AML-193 (cell line): ENCODE measurements around the gene F10.

Experiments used
- DNase-seq, 2 experiments: peaks; one replicate each; lab custom pipeline; 2025; lab: John Stamatoyannopoulos, UW

The F10 gene

DNA sequence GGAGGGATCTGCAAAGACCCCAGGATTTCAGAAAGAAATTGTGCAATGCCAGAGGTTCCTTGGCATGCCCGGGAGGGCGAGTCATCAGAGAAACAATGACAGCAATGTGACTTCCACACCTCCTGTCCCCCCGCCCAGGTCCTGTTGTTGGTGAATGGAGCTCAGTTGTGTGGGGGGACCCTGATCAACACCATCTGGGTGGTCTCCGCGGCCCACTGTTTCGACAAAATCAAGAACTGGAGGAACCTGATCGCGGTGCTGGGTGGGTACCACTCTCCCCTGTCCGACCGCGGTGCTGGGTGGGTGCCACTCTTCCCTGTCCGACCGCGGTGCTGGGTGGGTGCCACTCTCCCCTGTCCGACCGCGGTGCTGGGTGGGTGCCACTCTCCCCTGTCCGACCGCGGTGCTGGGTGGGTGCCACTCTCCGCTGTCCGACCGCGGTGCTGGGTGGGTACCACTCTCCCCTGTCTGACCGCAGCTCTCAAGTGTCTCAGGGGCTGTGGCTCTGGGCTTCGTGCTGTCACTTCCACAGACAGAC lies 5.2 kb upstream of the F10 start:
- DNase-seq, result no peak

DNA sequence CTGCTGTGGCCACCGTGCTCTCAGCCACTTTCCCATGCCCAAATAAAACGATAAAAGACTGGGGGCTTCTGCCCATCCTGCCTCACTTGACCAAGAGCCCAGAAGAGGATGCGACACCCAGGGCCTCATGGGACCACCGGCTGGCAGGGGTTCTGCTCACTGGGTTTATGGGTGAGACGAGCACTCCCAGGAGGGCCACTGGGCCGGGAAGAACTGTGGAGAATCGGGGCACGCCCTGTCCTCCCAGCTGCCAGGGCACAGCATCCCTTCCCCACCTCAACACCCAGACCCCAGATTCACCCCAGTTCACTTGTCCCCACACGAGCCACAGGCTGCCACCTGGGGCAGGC lies 4.7 kb upstream of the F10 start:
- no peak for DNase-seq

DNA sequence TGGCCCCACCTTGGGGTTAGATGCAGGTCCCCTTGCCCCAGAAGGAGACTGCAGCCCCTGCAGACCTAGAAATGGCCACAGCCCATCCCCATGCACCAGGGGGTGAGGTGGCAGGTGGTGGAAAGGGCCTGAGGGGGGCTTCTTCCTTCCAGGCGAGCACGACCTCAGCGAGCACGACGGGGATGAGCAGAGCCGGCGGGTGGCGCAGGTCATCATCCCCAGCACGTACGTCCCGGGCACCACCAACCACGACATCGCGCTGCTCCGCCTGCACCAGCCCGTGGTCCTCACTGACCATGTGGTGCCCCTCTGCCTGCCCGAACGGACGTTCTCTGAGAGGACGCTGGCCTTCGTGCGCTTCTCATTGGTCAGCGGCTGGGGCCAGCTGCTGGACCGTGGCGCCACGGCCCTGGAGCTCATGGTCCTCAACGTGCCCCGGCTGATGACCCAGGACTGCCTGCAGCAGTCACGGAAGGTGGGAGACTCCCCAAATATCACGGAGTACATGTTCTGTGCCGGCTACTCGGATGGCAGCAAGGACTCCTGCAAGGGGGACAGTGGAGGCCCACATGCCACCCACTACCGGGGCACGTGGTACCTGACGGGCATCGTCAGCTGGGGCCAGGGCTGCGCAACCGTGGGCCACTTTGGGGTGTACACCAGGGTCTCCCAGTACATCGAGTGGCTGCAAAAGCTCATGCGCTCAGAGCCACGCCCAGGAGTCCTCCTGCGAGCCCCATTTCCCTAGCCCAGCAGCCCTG lies 4.2 kb upstream of the F10 start:
- no peak for DNase-seq

DNA sequence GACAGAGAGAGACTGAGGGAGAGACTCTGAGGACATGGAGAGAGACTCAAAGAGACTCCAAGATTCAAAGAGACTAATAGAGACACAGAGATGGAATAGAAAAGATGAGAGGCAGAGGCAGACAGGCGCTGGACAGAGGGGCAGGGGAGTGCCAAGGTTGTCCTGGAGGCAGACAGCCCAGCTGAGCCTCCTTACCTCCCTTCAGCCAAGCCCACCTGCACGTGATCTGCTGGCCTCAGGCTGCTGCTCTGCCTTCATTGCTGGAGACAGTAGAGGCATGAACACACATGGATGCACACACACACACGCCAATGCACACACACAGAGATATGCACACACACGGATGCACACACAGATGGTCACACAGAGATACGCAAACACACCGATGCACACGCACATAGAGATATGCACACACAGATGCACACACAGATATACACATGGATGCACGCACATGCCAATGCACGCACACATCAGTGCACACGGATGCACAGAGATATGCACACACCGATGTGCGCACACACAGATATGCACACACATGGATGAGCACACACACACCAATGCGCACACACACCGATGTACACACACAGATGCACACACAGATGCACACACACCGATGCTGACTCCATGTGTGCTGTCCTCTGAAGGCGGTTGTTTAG lies 3.3 kb upstream of the F10 start:
- DNase-seq, result no peak

DNA sequence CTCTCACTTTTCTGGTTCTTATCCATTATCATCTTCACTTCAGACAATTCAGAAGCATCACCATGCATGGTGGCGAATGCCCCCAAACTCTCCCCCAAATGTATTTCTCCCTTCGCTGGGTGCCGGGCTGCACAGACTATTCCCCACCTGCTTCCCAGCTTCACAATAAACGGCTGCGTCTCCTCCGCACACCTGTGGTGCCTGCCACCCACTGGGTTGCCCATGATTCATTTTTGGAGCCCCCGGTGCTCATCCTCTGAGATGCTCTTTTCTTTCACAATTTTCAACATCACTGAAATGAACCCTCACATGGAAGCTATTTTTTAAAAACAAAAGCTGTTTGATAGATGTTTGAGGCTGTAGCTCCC lies 2.8 kb upstream of the F10 start:
- no peak for DNase-seq

DNA sequence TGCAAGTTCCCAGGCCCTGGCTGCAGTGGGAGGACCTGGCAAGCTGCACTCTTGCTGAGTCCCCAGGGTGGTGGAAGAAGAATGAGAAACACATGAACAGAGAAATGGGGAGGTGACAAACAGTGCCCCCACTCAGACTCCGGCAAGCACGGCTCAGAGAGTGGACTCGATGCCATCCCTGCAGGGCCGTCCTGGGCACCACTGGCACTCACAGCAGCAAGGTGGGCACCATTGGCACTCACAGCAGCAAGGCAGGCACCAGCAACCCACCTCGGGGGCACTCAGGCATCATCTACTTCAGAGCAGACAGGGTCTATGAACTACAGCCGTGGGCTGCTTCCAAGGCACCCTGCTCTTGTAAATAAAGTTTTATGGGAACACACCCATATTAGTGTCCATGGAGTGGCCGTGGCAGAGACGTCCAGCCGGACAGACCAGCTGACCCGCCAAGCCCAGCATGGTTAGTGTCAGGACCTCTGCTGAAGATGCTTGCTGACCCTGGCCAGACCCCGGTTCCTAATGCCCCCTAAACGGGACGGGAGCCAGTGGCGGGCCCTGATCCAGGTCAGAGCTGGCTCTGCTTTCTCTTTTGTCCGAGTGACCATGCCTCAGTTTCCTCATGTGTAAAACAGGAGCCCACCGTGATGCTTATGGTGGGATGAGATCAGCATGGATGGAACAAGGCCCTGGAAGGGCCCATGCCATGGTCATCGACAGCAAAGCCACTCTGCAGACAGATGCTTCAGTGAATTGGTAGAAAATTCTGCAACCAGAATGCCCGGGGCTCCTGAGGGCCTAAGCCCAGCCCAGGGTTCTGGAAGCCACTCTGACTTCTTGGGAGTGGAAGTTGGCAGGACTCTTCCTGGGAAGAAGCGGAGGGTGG lies 2.1 kb upstream of the F10 start:
- no peak for DNase-seq

DNA sequence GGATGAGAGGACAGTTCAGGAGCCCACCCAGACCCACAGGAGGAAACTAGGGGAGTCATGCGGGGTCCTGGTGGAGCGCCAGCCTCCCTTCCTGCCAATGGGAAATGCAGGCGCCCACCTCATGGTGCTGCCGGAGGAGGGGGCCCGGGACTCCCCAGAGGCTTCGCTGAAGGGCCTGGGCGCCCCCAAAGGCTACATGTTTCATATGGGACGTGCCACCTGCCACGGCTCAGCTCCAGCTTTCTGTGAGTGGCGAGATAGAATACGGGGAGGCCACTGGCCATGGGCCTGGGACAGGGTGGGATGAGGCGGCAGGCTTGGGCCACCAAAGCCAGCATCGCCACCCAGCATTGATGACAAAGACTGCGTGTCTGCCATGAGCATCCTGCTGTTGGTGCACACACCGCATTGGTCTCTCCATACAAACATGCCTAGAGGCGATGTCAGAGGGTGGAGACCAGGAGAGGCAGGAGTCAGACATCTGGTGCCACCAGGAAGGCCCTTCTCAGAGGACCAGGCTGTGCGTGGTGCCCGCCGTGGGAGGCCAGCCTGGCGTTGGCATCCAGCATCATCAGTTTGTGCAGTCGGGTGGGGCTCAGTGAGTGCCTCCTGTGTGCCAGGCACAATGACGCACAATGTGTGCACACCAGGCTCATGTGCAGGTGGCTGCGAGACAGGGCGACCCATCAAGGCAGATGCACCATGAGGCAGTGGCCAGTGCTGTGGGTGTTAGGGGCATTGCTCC lies 1.2 kb upstream of the F10 start:
- no peak for DNase-seq

DNA sequence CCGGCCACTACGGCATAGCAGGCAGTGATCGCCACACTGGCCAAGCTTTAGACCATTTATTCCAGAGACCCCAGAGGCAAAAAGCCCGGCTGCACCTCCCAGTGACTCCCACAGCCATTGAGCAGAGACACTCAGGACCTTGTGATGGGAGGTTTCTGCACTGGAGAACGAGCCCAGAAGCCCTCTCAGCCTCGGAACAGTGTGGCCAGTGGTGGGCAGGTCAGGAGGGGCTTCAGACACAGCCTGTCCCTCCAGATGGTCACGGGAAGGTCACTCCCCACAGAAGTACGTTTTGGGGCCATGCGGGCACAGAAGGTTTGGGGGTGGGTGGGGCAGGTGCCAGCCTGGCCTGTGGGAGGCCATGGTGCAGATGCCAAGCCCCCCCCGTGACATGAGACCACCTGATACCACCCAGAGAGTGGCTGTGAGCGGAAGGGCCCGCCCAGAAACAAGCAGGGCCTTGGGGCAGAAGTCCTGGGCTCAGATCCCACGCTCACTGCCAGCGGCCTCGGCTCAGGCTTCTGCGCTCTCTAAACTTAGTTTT lies 599 bp upstream of the F10 start:
- DNase-seq, result no peak

DNA sequence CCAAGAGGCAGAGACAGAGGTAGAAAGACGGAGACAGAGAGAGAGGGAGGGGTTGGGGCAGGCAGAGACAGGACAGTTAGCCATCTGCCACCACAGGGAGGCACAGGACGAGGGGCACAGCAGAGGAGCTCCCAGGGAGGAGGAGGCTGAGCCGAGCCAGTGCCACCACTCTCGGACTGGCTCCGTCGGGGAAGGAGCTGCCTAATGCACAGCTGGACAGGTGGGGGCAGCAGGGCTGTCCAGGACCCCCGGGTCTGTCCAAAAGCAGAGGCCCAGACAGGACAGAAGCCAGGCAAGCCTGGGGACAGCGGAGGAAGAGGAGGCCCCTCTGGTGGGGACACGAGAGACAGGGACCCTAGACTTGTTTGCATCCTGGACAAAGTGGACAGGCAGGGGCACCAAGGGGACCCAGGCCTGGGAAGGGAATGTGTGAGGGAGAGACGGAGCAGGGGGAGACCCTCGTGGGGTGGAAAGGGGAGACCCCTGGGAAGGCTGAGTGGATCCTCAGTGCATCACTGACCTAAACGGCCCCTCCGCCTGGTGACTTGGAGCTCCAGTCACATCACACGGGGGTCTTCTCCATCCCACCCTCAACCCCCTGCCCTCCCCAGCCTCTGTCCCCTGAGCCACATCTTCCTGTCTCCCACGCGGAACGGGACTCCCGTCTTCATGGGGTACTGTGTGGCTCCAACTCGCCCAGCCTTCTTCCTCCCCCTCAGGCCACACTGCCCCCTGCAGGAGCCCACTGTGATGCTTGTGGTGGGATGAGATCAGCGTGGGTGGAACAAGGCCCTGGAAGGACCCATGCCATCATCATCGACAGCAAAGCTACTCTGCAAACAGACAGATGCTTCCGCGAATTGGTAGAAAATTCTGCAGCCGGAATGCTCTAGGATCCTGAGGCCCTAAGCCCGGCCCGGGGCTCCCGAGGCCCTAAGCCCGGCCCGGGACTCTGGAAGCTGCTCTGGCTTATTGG lies 915 bp downstream of the F10 start:
- no peak for DNase-seq

DNA sequence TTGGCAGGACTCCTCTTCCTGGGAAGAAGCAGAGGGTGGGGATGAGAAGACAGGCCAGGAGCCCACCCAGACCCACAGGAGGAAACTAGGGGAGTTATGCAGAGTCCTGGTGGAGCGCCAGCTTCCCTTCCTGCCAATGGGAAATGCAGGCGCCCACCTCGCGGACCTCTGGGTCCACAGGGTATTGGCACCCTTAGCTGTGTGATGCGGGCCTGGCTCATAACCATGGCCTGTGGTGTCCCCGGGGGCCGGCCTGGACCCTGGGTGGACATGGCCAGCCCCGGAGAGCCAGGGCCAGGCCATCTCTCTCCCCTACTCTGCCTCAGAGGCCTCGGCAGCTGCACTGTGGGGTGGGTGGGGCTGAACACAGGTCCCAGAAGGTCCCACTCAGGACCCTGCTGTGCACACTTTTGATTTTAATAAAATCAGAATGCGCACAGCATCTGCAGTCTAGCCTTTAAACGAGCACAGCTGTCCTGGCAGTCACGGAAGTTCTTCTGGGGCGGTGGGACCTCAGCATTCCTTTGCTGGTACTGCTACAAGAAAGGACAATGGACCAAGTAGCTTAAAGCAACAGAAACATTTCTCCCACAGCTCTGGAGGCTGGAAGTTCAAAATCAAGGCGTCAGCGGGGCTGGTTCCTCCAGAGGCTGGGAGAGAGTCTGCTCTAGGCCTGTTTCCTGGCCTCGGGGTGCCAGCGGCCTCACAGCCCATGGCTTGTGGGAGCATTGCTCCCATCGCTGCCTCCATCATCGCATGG lies 1.8 kb downstream of the F10 start:
- no peak for DNase-seq

DNA sequence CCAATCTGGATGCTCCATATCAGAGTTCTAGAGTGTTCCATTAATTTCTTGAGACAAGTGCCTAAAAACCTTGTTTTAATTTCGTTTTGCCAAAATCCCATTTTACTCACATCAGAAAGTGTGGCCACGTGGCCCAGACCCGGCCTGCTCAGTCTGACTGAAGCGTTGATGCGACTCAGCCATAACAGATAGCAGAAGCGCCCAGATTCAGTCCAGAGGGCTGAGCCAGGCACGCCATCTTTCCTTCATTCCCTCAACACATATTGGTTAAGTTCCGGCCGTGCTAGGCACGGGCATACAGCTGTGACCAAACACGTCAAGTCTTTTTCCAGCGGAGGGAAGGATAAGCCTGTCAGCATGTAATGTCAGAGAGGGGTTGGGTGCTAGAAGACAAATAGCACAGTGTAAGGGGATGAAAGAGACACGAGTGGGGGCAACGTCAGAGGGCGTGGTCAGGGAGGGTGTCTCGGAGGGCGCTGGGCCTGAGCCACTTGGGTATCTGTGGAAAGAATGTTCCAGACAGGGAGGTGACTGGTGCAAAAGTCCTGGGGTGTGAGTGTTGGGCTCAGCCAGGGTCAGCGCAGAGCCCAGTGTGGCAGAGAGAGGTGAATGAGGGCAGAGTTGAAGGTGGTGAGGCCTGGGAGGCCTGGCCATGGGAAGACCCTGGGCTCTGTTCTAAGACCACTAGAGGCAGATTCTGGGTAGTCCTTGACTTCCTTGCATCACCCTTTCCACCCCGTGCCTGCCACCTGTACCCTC lies 3.1 kb downstream of the F10 start:
- no peak for DNase-seq

DNA sequence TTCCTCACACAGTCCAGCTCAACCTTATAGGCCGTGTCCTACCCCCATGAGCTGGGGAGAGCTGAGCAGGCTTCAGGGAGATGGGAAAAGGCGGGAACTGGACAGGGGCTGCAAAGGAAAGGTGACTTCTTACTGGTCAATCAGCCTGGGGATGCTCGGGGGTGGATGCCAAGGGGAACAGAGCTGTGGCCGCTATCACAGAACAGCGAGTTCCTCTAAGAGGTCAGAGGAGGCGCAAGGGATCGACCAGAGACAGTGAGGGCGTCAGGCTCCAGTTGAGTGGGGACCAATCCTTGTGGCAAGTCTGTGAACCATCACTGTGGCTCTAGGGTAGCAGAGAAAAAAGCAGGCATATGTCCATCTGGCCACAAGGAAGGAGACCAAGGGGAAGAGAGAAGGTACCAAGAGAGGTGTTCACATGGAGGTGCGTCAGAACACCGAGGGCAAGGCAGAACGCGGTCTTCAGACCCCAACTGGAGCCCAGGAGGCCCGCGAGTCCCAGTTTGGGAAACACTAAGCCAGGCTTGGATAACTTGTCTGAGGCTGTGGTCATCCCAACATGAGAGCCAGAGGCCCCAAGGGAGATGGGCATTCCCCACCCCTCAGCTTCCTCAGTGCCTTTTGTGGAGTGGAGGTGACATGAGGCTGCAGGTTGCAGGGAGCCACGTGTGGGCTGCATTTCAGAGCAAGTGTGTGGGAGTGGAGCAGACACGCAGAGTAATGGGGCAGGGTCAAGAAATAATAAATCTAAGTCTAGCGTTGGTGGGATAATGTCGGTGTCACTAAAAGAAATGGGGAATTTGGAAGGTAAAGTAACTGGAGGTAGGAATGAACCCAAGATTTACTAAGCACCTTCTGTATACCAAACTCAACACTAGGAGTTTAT lies 3.9 kb downstream of the F10 start:
- DNase-seq, result no peak

DNA sequence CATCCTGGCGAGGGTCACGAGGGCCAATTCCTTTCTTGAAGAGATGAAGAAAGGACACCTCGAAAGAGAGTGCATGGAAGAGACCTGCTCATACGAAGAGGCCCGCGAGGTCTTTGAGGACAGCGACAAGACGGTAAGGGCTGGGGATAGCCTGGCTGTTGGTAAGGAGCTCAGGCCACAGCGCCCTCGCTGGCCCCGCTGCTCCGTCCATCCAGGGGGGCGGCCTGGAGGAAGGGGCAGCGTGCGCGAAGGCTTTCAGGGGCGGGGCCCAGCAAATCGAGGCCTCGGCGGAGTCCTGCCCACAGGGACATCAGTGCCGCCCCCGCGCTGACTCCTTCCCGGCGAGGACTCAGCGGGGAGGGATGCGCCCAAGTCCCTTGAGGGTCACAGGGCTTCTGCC lies 6.9 kb downstream of the F10 start:
- no peak for DNase-seq

DNA sequence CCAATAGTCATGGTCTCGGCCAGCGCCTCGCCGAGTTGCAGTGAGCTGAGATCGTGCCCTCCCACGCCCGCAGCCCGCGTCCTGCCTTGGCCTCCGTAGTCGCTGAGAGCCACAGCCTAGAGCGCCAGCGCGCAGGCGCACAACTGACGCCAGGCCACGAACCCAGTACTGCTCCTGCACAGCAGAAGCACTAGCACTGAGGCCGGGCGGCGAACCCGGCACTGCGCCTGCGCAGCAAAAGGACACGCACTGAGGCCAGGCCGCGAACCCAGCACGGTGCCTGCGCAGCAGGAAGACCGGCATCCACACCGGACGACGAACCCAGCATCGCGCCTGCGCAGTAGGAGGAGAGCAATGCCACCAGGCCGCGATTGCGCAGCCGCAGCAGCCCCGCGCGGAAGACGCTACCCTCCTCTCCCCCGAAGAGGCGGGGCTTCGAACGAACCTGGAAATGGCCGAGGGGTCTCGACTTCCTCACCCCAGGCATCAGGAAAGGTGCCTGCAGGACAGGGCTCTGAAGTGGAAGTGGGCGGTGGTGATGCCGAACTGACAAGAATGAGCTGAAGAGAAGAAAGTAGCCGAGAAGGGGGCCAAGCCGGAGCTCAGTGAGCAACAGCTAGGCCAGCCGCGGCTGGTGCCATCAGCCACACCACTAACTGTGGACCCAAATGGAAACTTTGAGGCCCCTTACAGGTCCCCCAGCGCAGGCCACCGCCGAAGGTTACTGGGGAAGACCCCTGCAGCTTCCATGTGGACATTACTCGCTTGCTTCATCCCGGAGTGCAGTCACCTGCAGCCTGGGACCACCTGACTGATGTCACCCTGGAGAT lies 7.5 kb downstream of the F10 start:
- no peak for DNase-seq

DNA sequence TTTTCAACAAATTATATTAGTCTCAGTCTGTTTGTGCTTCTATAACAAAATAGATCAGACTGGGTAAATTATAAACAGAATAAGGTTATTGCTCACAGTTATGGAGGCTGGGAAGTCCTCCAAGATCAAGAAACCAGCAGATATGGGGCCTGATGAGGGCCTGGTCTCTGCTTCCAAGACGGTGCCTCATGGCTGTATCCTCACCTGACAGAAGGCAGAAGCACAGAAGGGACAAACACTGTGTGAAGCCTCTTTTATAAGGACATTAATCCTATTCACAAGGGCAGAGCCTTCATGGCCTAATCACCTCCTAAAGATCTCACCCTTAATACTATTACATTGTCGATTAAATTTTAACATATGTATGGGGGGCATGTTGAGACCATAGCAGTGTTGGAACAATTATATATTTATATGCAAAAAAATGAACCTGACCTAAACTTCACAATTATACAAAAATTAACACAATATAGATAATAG lies 12.7 kb downstream of the F10 start:
- DNase-seq, result no peak

DNA sequence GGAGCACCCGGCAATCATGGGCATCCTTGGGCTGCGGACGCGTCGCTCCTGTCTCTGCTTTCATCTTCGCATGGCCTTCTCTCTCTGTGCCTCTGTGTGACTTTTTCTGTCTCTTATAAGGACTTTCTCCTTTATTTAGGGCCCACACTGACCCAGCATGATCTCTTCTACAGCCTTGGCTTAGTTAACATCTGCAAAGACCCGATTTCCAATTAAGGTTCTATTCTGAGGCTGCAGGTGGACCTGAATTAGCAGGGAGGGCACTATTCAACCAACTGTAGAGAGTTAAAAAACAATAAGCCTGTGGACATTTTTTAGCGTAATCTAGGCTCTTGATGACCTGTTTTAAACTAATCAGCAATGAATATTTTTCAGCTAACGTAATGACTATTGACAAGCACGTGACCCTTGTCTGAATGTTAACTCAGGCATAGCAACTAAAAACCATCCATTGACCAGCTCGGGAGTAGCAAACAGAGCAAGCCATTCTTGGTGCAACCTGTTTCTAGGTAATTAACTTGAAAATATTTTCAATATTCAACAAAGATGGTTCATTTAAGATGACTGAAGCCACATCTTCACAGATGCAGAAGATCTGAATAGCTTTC lies 15.2 kb downstream of the F10 start:
- no peak for DNase-seq
